Activated T-helper 1 cell treated with anti-CD3 and anti-CD28 coated beads, Interleukin-12 subunit alpha, Interleukin-12 subunit beta, Interleukin-2, Interleukin-4 antibody, amounts not matched to agents 30 ng/mL and 10 ng/mL and 1 ng/mL, durations not matched to agents 14 hours and 24 hours and 36 hours (primary cell): ENCODE results near the gene ATG7. TPM values are rescaled to one million over a fixed set of nuclear protein-coding genes. Genes with fewer than 3 reads are reported as not detected.

Source experiments
- DNase-seq: peaks from one replicate; pipeline ENCODE4 v3.0.0; 2021; ENCODE audit warnings: low spot score
- H3K27ac Mint-ChIP-seq: one replicate; pipeline ENCODE4 v1.8.0; 2021; ENCODE audit warnings: mild to moderate bottlenecking, mixed read lengths
- H3K27me3 Mint-ChIP-seq: one replicate; pipeline ENCODE4 v1.8.0; 2022; ENCODE audit warnings: mild to moderate bottlenecking, moderate library complexity, mixed read lengths; ENCODE audit not compliant: insufficient read depth
- H3K36me3 Mint-ChIP-seq: one replicate; pipeline ENCODE4 v1.8.0; 2021; ENCODE audit warnings: low read depth, mixed read lengths
- H3K4me1 Mint-ChIP-seq: one replicate; pipeline ENCODE4 v1.8.0; 2021; ENCODE audit warnings: low read depth, mixed read lengths
- H3K4me3 Mint-ChIP-seq: one replicate; pipeline ENCODE4 v1.8.0; 2021; ENCODE audit warnings: mild to moderate bottlenecking, moderate library complexity, mixed read lengths
- H3K9me3 Mint-ChIP-seq: one replicate; pipeline ENCODE4 v1.8.0; 2021; ENCODE audit warnings: mixed read lengths
- intact Hi-C: fragments of 100-400 bp; cut with micrococcal nuclease; formaldehyde crosslinking; loops from one replicate; pipeline ENCODE4 v1.15.1; 2024
- total RNA-seq: library from RNA; stranded (reverse); gene quantifications from 2 replicates; pipeline ENCODE4 v1.2.3, GENCODE V29; 2022

Gene ATG7
- total RNA-seq, 1 donor from 2014 or later = 38.6 TPM

DNA sequence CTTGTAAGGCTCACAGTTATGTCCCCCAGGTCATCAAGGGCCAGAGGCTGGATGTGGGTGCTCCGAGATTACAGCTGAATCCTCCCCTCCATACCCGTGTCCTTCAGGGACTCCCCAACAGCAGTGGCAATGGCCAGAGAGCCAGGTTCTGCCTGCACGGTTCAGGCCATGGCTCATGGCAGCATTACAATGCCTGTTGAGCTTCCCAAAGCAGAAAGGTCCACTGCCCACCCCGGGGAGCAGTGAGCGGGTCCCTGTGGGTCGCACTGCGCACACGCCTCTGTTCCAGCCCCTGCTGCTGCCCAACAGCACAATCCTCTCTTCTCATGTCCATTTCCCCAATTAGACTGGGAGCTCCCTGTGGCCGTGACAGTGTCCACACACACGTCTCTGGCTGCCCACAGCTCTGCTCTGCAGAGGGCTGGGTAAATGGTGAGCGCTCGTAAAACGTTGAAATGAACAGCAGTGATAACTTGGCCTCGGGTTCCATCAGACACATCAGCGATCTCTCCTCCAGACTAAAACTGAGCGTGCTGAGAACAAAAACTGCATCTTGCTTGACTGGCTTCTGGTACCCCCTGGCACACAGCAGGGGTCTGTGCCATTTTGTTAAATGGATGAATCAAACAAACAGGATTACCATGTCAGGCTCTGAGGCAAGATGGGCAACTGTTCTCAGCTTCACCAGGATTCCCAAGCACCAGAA, 291.1 kb downstream of the ATG7 start:
- Mint-ChIP-seq H3K36me3 (peaks cover 8% of the 10 kb centered on the region), H3K4me1 (no peaks in the 10 kb centered on the region), H3K27me3 (no peaks in the 10 kb centered on the region), H3K4me3 (no peak overlapping the region), H3K9me3 (no peaks in the 10 kb centered on the region), H3K27ac (no peak overlapping the region)
- intact Hi-C loops = no loop called here
- DNase-seq = no peak

DNA sequence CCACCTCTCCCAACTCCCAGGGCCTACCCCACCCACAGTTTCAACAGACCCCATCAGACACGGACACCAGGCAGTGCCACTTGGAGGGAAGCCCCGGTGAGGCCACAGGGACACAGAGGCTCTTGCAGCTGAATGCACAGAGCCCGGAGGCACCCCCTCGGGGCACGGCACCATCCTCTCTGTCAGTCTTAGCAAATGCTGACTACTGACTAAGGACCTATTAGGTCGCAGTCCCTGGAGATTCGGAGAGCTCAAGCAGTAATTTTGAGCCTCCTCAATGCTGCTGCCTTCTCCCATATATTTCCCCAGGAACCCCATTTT, 291.6 kb downstream of the ATG7 start:
- Mint-ChIP-seq H3K9me3 (no peaks in the 10 kb centered on the region), H3K27me3 (no peaks in the 10 kb centered on the region), H3K4me3 (no peak overlapping the region), H3K27ac (no peak overlapping the region), H3K4me1 (no peaks in the 10 kb centered on the region), H3K36me3 (peaks cover 8% of the 10 kb centered on the region)
- no peak for DNase-seq
- intact Hi-C loops = no loop called here

DNA sequence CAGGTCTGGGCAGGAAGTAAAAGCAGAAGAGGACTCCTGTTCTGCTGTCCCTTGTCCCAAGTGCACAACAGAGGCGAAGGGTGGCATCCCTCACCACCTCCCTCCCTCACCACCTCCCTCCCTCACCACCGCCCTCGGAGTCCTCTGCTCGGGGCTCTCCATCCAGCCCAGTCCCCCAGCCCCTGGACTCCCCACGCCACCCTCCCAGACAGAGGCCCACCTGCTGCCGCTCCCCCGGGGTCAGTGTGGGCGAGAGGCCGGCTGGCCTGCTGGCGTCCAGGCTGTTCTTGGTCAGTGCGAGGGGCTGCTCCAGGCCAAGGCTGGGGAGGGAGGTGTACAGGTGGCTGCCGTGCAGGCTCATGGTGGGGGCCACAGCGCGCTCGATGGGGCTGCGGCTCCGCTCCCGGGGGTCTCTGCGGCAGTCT, 292.4 kb downstream of the ATG7 start:
- no peak for DNase-seq
- H3K4me1 Mint-ChIP-seq = no peaks in the 10 kb centered on the region
- no peaks in the 10 kb centered on the region for H3K27me3 Mint-ChIP-seq
- no peak overlapping the region for H3K4me3 Mint-ChIP-seq
- H3K9me3 Mint-ChIP-seq = no peaks in the 10 kb centered on the region
- no peak overlapping the region for H3K27ac Mint-ChIP-seq
- peaks cover 8% of the 10 kb centered on the region for H3K36me3 Mint-ChIP-seq
- intact Hi-C loops = no loop called here

DNA sequence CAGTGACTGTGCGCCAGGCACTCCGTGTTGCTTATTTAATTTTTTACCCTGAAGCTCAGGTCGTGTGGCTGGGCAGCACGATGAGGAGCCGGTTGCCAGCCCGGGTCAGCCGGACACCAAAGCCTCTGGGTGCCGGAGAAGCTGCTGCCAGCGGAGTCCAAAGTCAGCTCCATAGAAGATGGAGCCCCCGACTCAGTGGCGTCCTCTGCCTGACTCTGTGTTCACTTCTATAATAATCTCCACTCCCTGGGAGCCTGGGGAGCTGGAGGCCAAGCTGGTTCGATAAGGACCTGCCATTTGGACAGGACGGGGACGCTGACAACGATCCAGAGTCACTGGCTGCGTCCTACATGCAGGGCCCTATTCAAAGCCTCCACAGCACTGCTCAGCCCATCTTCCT, 292.9 kb downstream of the ATG7 start:
- Mint-ChIP-seq H3K4me3 (no peak overlapping the region), H3K9me3 (no peaks in the 10 kb centered on the region), H3K27ac (no peak overlapping the region), H3K4me1 (no peaks in the 10 kb centered on the region), H3K36me3 (peaks cover 6% of the 10 kb centered on the region), H3K27me3 (no peaks in the 10 kb centered on the region)
- intact Hi-C loops = no loop called here
- no peak for DNase-seq

DNA sequence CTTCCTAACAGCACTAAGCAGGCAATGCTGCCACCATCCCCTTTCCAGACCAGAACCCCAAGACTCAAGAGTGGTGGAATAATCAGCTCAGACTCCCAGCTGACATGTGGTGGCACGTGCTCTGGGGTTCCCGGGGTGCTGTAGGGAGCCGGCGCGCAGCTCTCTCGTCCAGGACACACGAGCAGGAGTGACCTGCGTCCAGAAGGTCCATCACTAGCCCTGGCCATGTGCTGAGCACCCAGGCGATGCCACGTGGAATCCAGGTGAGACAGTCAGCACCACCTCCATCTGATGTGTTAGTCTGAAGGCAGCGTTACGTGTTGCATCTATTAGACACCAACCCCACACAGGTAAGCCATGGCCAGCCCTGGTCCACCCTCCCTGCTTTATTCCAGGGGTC, 293.3 kb downstream of the ATG7 start:
- Mint-ChIP-seq H3K4me1 (no peaks in the 10 kb centered on the region), H3K27me3 (no peaks in the 10 kb centered on the region), H3K4me3 (no peak overlapping the region), H3K9me3 (no peaks in the 10 kb centered on the region), H3K27ac (no peak overlapping the region), H3K36me3 (peaks cover 5% of the 10 kb centered on the region)
- no peak for DNase-seq
- intact Hi-C loops = no loop called here

DNA sequence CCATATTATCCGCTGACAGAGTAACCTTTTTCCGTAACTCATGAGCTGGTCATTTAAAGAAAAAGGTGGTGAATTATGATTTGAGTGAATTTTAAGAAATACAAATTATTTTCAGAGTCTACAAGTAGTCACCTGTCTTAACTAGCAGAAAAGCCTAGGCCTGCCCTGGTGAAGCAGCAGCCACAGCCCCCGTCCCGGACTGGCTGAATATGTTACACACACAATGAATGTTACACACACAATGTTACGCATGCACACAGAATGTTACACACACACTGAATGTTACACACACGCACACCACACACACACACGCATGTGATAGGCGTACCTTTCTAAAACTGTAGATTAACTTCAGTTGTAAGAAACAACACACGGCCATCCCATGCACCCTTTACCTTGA, 293.7 kb downstream of the ATG7 start:
- Mint-ChIP-seq H3K27ac (no peak overlapping the region), H3K27me3 (no peaks in the 10 kb centered on the region), H3K4me1 (no peaks in the 10 kb centered on the region), H3K9me3 (no peaks in the 10 kb centered on the region), H3K36me3 (peaks cover 5% of the 10 kb centered on the region), H3K4me3 (no peak overlapping the region)
- intact Hi-C loops = no loop called here
- DNase-seq = no peak

DNA sequence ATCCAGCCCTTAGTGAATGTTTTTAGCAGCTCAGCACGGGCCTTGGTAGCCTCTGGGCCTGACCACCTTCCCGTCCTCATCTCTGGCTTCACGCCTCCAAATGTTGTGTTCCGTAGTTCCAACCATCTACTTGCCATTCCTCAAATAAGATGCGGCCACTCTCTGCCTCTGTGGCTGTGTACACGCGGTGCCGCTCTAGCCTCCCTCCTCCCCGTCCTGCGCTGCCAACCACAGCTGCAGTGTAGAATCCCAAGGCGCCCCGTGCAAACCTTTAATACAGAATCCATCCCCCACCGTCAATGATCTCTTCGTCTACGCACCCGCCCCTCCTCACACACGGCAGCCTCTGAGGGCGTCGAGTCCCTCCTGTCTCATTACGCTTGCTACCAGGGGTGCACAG, 294.3 kb downstream of the ATG7 start:
- Mint-ChIP-seq H3K4me1 (no peaks in the 10 kb centered on the region), H3K27me3 (no peaks in the 10 kb centered on the region), H3K36me3 (peaks cover 5% of the 10 kb centered on the region), H3K9me3 (no peaks in the 10 kb centered on the region), H3K4me3 (no peak overlapping the region), H3K27ac (no peak overlapping the region)
- no peak for DNase-seq
- intact Hi-C loops = no loop called here

DNA sequence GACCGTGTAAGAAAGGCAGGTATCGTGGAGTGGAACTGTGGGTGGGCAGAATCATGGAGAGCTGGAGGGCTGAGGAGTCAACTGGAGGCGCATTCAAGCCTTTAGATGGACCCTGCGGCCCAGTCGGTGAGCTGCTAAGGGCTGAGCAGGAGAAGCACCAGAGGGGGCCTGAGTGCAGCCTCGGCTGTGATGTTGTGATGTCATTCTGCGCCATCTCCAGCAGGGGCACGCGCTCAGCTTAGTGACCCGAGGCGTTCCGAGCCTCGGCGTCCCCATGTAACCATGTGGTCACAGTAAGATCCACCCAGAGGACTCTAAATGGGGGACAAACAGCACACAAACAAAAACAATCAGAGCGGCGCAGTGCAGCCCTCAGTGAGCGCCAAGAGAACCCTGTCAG, 294.7 kb downstream of the ATG7 start:
- intact Hi-C loops = no loop called here
- Mint-ChIP-seq H3K36me3 (peaks cover 5% of the 10 kb centered on the region), H3K4me1 (no peaks in the 10 kb centered on the region), H3K4me3 (no peak overlapping the region), H3K9me3 (no peaks in the 10 kb centered on the region), H3K27me3 (no peaks in the 10 kb centered on the region), H3K27ac (no peak overlapping the region)
- DNase-seq = no peak

DNA sequence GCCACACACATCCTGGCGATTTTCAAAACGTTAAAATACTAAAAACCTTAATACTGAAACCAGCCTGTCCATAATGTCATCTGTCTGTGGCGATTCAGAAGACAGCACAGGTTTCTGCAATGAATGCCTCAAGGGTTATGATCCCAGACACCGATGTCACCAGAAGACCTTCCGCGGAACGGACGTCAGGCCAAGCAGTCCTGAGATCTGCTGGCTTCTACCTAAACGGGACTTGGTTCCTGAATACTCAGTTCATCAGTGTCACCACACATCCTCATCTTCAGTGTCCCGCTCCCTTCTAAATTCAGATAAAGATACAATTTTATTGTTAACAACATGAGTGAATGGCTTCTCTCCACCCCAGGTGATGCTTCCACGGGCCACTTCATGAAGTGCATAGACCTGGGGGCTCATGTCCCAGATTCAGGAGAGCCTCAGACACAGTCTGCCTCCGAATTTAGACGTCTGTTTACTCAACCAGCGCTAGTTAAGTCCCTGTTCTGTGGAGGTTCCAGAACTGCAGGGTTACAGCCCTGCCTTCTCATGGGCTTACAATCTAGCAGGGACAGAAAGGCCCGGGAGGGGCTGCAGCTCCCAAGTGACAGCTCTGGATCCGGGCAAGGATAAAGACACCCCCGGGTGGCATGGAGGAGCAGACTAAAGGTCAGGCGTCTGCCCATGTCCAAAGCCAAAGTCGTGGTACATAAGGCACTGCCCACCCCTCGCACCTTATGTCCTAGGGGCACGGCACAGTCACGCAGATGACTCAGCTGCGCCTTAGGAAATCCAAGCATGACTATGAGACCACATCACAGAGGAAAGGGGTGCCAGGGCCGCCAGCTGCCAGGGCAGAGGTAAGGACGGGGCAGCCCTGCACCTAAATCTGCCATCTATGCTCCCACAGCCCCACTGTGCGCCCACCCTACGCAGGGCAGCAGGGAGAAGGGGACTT, 295.6 kb downstream of the ATG7 start:
- no peaks in the 10 kb centered on the region for H3K27me3 Mint-ChIP-seq
- intact Hi-C loops = no loop called here

DNA sequence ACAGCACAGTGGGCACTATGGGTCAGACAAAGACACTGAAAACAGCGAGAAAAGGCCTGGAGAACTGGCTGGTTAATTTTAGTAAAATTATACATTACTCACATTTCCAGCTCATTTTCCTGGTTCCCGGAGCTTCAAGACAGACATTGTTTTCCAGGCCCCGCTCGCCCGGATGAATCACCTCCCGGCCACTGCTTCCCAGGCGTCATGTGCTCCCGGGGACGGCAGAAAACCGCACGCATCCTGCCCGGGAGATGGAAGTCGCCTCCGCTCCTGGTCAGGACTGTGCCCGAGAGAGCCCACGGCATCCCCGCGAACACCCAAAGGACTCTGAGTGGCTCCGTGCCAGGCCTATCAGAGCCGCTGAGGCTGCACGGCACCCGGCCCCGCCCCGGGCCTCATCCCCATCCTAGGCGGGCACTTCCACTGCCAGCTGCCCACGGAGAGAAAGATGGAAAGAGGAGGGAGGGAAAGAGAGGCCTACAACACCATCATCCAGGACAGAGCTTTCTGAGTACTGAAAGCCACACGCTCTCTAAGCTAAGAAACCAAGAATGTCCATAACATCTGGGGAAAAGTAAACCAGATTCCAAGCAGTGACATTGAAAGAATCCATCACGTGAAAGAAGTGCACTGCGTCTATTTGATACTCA, 296.4 kb downstream of the ATG7 start:
- intact Hi-C loops = no loop called here
- Mint-ChIP-seq H3K9me3 (no peaks in the 10 kb centered on the region), H3K27ac (no peak overlapping the region), H3K4me1 (no peaks in the 10 kb centered on the region), H3K4me3 (no peak overlapping the region), H3K27me3 (no peaks in the 10 kb centered on the region), H3K36me3 (peaks cover 3% of the 10 kb centered on the region)
- DNase-seq = no peak

More for the DNA sequence above, 295.6 kb downstream of the ATG7 start:
- H3K9me3 Mint-ChIP-seq = no peaks in the 10 kb centered on the region
- no peak overlapping the region for H3K4me3 Mint-ChIP-seq
- no peaks in the 10 kb centered on the region for H3K4me1 Mint-ChIP-seq
- DNase-seq = no peak
- H3K27ac Mint-ChIP-seq = no peak overlapping the region
- peaks cover 5% of the 10 kb centered on the region for H3K36me3 Mint-ChIP-seq

DNA sequence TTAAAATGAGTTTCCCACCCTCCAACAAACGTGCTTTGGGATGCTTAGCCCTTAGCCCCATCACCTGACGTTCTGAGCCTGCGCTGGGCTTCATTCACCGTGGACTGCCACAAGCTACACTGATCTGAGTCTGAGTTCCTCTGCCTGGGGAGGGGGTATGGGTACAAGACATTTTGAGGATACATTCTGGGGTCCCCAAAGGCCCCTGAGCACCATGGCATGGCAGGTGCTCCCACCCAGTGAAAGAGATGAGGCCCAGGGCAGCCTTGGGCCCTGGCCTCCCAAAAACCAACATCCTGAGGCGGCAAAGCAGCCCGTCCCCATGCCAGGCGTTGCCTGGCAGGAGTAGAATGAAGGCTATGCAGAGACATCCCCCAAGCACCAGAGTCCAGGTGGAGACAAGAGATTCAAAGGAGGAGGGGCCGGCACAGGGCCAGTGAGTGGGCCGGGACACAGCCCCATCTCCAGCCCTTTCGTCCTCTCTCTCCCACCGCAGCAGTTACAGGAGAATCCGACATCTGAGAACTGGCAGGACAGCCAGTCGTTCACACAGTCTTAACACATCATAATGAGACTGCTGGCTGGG, 297.1 kb downstream of the ATG7 start:
- intact Hi-C loops = no loop called here
- Mint-ChIP-seq H3K4me1 (no peaks in the 10 kb centered on the region), H3K36me3 (peaks cover 2% of the 10 kb centered on the region), H3K4me3 (no peak overlapping the region), H3K9me3 (no peaks in the 10 kb centered on the region), H3K27ac (no peak overlapping the region), H3K27me3 (no peaks in the 10 kb centered on the region)
- DNase-seq = no peak

DNA sequence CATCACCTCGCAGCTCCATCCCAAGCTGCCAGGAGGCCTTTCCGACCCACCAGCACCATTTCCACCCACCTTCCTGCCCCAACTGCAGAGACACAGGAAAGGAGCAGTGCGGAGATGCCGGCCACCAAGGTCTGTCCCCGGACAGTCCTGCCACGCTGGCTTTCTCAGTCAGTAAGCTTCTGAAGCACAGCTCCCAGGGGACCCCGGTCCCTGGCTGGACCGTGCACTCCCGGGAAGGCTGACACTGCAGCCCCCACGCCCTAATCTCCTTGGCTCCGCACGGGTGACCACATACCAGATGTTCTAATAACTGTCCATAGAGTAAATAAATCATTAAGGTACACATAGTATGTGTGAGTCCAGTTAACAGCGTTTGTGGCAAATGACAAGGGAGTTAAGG, 298.1 kb downstream of the ATG7 start:
- H3K9me3 Mint-ChIP-seq = no peaks in the 10 kb centered on the region
- intact Hi-C loops = no loop called here

More for the DNA sequence above, 298.1 kb downstream of the ATG7 start:
- H3K4me3 Mint-ChIP-seq = no peak overlapping the region
- H3K4me1 Mint-ChIP-seq = no peaks in the 10 kb centered on the region
- H3K27me3 Mint-ChIP-seq = no peaks in the 10 kb centered on the region
- H3K27ac Mint-ChIP-seq = no peak overlapping the region
- DNase-seq = no peak
- H3K36me3 Mint-ChIP-seq = peaks cover 2% of the 10 kb centered on the region
